WERI-Rb-1 (cell line): ENCODE measurements around the gene AFF3.

ENCODE experiments used
- DNase-seq: peaks from one replicate; pipeline ENCODE4 v3.0.0-alpha.2; 2020
- H3K27ac ChIP-seq: fragments of 250-450 bp; sonication (Bioruptor Pico); 2 replicates; pipeline ENCODE4 v1.5.1; 2020; ENCODE audit warnings: mild to moderate bottlenecking, moderate library complexity
- H3K27me3 ChIP-seq: fragments of 250-450 bp; sonication (Bioruptor Pico); 2 replicates; pipeline ENCODE4 v1.5.1; 2021; ENCODE audit warnings: mild to moderate bottlenecking, low read depth, moderate library complexity; ENCODE audit not compliant: insufficient read depth, severe bottlenecking
- H3K36me3 ChIP-seq: fragments of 250-450 bp; sonication (Bioruptor Pico); 2 replicates; pipeline ENCODE4 v1.5.1; 2020; ENCODE audit warnings: mild to moderate bottlenecking, moderate library complexity
- H3K4me3 ChIP-seq: 2 replicates; pipeline ENCODE4 v1.5.1; 2011; ENCODE audit warnings: low read depth, mild to moderate bottlenecking, control low read depth, low read length
- H3K9me3 ChIP-seq: fragments of 250-450 bp; sonication (Bioruptor Pico); 2 replicates; pipeline ENCODE4 v1.5.1; 2021; ENCODE audit warnings: mild to moderate bottlenecking, moderate library complexity; ENCODE audit not compliant: severe bottlenecking
- TF ChIP-seq, protein P1 (sequence below): IDR thresholded peaks from 2 replicates; pipeline ENCODE4 v1.5.1; 2011; ENCODE audit warnings: low read depth, mild to moderate bottlenecking, control low read depth, inconsistent platforms, low read length

Gene AFF3

DNA sequence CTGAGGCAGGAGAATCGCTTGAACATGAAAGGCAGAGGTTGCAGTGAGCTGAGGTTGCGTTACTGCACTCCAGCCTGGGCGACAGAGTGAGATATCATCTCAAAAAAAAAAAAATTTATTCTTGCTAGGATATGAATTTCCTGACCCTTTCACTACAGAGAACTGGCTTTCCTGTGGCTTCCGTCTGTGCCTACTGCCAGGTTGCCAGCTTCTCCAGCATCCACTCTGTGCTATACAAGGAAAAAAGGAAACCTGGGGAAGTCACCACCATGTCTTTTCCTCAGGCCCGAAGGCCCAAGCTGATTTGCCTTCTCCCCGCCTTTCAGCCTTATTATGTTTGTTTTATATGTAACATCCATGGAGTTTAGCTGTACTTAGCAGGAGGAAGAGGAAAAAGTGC is 530.6 kb downstream of the AFF3 start:
- Histone ChIP-seq H3K9me3 (no peaks in the 10 kb centered on the region), H3K27me3 (no peaks in the 10 kb centered on the region), H3K27ac (no peak overlapping the region), H3K4me3 (no peak overlapping the region), H3K36me3 (no peaks in the 10 kb centered on the region)
- DNase-seq, result no peak
- TF ChIP-seq, protein P1, sequence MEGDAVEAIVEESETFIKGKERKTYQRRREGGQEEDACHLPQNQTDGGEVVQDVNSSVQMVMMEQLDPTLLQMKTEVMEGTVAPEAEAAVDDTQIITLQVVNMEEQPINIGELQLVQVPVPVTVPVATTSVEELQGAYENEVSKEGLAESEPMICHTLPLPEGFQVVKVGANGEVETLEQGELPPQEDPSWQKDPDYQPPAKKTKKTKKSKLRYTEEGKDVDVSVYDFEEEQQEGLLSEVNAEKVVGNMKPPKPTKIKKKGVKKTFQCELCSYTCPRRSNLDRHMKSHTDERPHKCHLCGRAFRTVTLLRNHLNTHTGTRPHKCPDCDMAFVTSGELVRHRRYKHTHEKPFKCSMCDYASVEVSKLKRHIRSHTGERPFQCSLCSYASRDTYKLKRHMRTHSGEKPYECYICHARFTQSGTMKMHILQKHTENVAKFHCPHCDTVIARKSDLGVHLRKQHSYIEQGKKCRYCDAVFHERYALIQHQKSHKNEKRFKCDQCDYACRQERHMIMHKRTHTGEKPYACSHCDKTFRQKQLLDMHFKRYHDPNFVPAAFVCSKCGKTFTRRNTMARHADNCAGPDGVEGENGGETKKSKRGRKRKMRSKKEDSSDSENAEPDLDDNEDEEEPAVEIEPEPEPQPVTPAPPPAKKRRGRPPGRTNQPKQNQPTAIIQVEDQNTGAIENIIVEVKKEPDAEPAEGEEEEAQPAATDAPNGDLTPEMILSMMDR, result no peak

DNA sequence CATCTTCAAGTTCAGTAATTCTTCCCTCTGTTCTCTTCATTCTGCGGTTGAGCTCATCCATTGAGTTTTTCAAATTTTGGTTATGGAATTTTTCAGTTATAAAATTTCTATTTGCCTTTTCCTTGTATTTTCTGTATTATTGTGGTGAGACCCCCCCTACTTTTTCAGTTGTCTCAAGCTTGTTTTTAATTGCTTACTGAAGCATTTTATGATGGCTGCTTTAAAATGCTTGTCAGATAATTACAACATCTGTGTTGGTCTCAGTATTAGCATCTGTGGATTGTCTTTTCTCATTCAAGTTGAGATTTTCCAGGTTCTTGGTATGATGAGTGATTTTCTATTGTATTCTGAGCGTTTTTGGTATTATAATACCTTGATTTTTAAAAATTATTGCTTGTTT is 531.4 kb downstream of the AFF3 start:
- H3K27me3 ChIP-seq, result no peaks in the 10 kb centered on the region
- no peak overlapping the region for H3K27ac ChIP-seq
- DNase-seq, result no peak
- TF ChIP-seq, protein P1, result no peak
- H3K9me3 ChIP-seq, result no peaks in the 10 kb centered on the region
- no peak overlapping the region for H3K4me3 ChIP-seq
- no peaks in the 10 kb centered on the region for H3K36me3 ChIP-seq

DNA sequence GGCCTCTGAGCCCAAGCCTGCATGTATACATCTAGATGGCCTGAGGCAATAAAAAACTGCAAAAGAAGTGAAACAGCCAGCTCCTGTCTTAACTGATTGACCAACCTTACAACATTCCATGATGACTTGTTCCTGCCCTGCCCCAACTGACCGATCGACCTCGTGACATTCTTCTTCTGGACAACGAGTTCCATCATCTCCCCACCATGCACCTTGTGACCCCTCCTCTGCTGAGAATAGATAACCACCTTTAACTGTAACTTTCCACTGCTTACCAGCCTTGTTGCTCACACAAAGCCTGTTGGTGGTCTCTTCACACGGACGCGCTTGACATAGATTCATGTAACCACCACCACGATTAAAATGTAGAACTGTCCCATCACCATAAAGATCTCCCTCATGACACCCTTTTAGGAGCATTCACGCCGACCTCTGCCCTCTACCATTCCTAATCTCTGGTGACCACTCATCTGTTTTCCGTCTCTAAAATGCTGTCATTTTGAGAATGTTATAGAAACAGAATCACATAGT is 532.5 kb downstream of the AFF3 start:
- H3K9me3 ChIP-seq, result no peaks in the 10 kb centered on the region
- no peak overlapping the region for H3K27ac ChIP-seq
- DNase-seq, result no peak

DNA sequence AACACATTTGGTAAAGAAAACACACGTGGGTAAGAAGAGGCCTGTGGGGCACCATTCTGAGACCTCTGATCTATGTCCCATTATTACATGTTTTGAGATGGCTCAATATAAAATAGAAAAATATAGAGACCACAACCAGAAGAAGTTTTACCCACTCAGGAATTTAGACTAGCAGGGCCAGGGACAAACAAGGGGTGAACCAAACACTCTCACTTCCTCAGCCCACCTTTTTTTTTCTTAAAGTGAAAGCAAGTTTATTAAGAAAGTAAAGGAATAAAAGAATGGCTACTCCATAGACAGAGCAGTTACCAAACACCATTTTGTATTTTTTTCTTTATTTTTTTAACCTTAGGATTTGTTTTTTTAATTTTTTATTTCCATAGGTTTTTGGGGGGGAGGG is 533.5 kb downstream of the AFF3 start:
- H3K27ac ChIP-seq, result no peak overlapping the region
- DNase-seq, result no peak

More for the DNA sequence above, 532.5 kb downstream of the AFF3 start:
- TF ChIP-seq, protein P1, result no peak
- no peak overlapping the region for H3K4me3 ChIP-seq
- H3K36me3 ChIP-seq, result no peaks in the 10 kb centered on the region
- H3K27me3 ChIP-seq, result no peaks in the 10 kb centered on the region

DNA sequence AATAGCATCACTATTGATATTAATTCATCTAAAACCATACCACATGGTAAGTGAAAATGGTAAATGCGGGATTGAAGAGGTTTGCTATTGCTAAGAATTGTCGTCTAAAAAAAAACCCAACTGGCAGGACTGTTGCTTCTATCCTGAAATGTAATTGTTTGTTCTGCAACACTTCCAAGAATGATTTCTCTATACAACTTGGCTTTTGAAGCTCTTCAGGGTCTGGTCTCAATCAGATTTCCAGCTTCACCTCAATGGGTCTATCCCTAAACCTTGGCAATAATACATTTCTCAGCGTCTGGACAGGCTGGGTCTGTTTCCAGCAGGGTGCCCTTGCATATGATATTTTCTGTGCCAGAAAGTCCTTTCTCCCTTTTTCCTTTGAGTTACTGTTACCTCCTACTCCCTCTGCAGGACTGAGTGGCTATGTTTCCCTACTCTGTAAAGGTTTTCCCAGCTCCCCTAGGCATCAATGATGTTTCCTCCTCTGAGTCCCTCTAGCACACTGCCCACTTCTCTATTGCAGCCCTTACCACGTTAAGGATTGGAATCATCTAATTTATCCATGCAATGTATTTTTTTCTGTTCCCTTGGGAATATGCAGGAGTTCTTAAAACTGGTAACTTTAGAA is 534.4 kb downstream of the AFF3 start:
- DNase-seq, result no peak

More for the DNA sequence above, 533.5 kb downstream of the AFF3 start:
- TF ChIP-seq, protein P1, result no peak
- no peaks in the 10 kb centered on the region for H3K36me3 ChIP-seq
- H3K27me3 ChIP-seq, result no peaks in the 10 kb centered on the region
- H3K9me3 ChIP-seq, result no peaks in the 10 kb centered on the region
- no peak overlapping the region for H3K4me3 ChIP-seq

More for the DNA sequence above, 534.4 kb downstream of the AFF3 start:
- no peak overlapping the region for H3K4me3 ChIP-seq
- TF ChIP-seq, protein P1, result no peak
- H3K27ac ChIP-seq, result no peak overlapping the region
- no peaks in the 10 kb centered on the region for H3K27me3 ChIP-seq
- H3K36me3 ChIP-seq, result no peaks in the 10 kb centered on the region
- H3K9me3 ChIP-seq, result no peaks in the 10 kb centered on the region
